Measurements from ENCODE around the gene PARP14. TPM values are rescaled to one million over a fixed set of nuclear protein-coding genes. Genes with fewer than 3 reads are reported as not detected.
"Not testable (repeated sequence)": the region's sequence is repeated elsewhere in the genome, so short reads cannot be mapped to it uniquely, and the experiment has no call there.

Gene PARP14
- total RNA-seq, 1 experiment from 2014 or later, result 17.4 TPM

DNA sequence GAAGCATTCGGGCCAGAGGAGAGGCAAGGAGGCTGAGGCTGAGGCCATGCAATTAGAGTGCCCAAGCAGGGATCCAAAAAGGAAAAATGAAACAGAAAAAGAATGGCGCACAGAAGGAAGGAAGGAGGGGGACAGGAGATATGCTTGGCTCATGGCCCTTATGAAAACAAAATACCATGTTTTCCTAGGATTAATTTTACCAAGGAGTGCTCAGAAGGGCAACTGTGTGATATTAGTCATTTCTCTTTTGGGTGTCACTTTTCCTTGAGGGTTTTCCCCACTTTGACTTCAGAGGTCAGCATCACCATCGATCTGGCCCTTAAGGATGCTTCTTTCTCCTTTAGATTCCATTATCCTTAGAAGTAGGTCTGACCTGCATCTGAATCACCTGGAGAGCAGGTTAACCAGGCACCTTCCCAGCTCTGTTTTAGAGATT is 1.4 kb downstream of the PARP14 start:
- no CpG with 5 or more reads among the region's 3 CpGs for WGBS (ENCODE audit: extremely low coverage, insufficient read length, low lambda C conversion rate)
- no peaks in the 10 kb centered on the region for H4K20me1 ChIP-seq (ENCODE audit: control insufficient read depth, insufficient read depth, insufficient read length)
- no peak overlapping the region for H2BK5ac ChIP-seq (ENCODE audit: insufficient read length, low read length)
- H3K27me3 ChIP-seq (ENCODE audit: insufficient read depth, low read length), result no peaks in the 10 kb centered on the region
- H4K91ac ChIP-seq (ENCODE audit: insufficient read length, low read depth, low read length), result no peak overlapping the region
- H2BK12ac ChIP-seq (ENCODE audit: insufficient read length, low read depth, low read length), result no peak overlapping the region
- Mint-ChIP-seq H3K9me3 (peaks cover 3 to 4% of the 10 kb centered on the region in 2 experiments; a peak in 4 of 5 replicates), H3K27ac (no peak overlapping the region), H3K4me3 (peak overlapping the region; percentile 76 to 83; a peak in 4 of 5 replicates), H3K27me3 (ENCODE audit: low read depth) (peaks cover 5% of the 10 kb centered on the region; the same call in 1 of the 2 replicates), H3K36me3 (ENCODE audit: insufficient read depth in 1 of 3, low read depth in 3 of 3) (peaks cover 0 to 15% (median 2%) of the 10 kb centered on the region in 3 experiments; a peak in 5 of 7 replicates), H3K4me1 (peaks cover 22 to 23% of the 10 kb centered on the region in 2 experiments)
- no peak overlapping the region for H2BK120ac ChIP-seq (ENCODE audit: low read depth, low read length, poor library complexity, severe bottlenecking)
- no peak overlapping the region for H3K9ac ChIP-seq (ENCODE audit: extremely low read depth, insufficient read length, low read length)
- no peak overlapping the region for H3K56ac ChIP-seq (ENCODE audit: insufficient read length, low read depth, low read length)
- H4K5ac ChIP-seq (ENCODE audit: insufficient read length, low read depth, low read length), result no peak overlapping the region
- no peaks in the 10 kb centered on the region for H3K79me2 ChIP-seq (ENCODE audit: insufficient read depth, low read length)
- no peak overlapping the region for H3K23ac ChIP-seq (ENCODE audit: insufficient read length, low read depth, low read length)
- no peak overlapping the region for H2AFZ ChIP-seq (ENCODE audit: low read length)
- TF ChIP-seq, protein P1, sequence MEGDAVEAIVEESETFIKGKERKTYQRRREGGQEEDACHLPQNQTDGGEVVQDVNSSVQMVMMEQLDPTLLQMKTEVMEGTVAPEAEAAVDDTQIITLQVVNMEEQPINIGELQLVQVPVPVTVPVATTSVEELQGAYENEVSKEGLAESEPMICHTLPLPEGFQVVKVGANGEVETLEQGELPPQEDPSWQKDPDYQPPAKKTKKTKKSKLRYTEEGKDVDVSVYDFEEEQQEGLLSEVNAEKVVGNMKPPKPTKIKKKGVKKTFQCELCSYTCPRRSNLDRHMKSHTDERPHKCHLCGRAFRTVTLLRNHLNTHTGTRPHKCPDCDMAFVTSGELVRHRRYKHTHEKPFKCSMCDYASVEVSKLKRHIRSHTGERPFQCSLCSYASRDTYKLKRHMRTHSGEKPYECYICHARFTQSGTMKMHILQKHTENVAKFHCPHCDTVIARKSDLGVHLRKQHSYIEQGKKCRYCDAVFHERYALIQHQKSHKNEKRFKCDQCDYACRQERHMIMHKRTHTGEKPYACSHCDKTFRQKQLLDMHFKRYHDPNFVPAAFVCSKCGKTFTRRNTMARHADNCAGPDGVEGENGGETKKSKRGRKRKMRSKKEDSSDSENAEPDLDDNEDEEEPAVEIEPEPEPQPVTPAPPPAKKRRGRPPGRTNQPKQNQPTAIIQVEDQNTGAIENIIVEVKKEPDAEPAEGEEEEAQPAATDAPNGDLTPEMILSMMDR (conservative IDR thresholded peaks at IDR 0.05), result no peak
- H3K79me1 ChIP-seq (ENCODE audit: insufficient read depth, low read depth, low read length, poor library complexity, severe bottlenecking), result no peaks in the 10 kb centered on the region
- no peak overlapping the region for H4K8ac ChIP-seq (replicated peaks; ENCODE audit: insufficient read length, low read depth, low read length)
- peak overlapping the region; percentile 52 for H3K4me2 ChIP-seq (ENCODE audit: insufficient read depth, insufficient read length, low read length)
- H2BK15ac ChIP-seq (ENCODE audit: low read depth, low read length), result no peak overlapping the region
- peaks cover 17% of the 10 kb centered on the region for H3K23me2 ChIP-seq (ENCODE audit: insufficient read length, low read depth, low read length, poor library complexity, severe bottlenecking)
- H3K18ac ChIP-seq (ENCODE audit: insufficient read length, low read depth, low read length), result no peak overlapping the region
- no peak overlapping the region for H3K4ac ChIP-seq (ENCODE audit: low read depth, low read length)
- no peak for DNase-seq
- H3T11ph ChIP-seq (ENCODE audit: low read length), result no peak overlapping the region
- H3K4me1 ChIP-seq (ENCODE audit: insufficient read depth, low read length), result peaks cover 7% of the 10 kb centered on the region; the same call in 1 of the 2 replicates
- no peak overlapping the region for H2AK5ac ChIP-seq (ENCODE audit: insufficient read length, low read length)
- H3K9me3 ChIP-seq (ENCODE audit: control insufficient read depth, low read depth, low read length), result no peaks in the 10 kb centered on the region
- no peak overlapping the region for H3K27ac ChIP-seq (ENCODE audit: insufficient read length, low read depth, low read length)
- no peak overlapping the region for H3K14ac ChIP-seq (ENCODE audit: insufficient read depth, low read length)
- H2BK20ac ChIP-seq (ENCODE audit: low read depth, low read length, poor library complexity, severe bottlenecking), result no peak overlapping the region

DNA sequence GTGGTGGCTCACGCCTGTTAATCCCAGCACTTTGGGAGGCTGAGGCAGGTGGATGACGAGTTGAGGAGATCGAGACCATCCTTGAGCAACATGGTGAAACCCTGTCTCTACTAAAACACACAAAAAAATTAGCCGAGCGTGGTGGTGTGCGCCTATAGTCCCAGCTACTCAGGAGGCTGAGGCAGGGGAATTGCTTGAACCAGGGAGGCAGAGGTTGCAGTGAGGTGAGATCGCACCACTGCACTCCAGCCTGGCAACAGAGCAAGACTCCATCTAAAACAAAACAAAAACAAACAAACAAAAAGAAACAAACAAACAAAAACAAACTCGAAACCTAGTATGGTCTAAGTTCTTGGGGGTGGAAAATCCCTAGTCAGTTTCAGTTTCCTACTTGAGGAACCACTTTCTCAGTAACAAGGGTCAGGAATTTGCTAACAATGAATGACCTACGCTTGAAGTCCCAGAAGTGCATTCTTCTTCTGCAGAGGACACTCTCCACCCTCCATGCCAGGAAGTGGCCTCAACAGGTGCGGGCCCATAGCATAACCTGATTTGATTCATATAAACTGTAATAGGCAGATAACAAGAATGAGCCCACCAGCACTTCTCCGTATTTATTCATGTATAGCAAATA is 2.3 kb downstream of the PARP14 start:
- H3K23ac ChIP-seq (ENCODE audit: insufficient read length, low read depth, low read length); H3T11ph ChIP-seq (ENCODE audit: low read length); H2BK15ac ChIP-seq (ENCODE audit: low read depth, low read length); H3K4me2 ChIP-seq (ENCODE audit: insufficient read depth, insufficient read length, low read length); H3K27me3 Mint-ChIP-seq (ENCODE audit: low read depth); H4K91ac ChIP-seq (ENCODE audit: insufficient read length, low read depth, low read length); H2BK5ac ChIP-seq (ENCODE audit: insufficient read length, low read length); H2BK12ac ChIP-seq (ENCODE audit: insufficient read length, low read depth, low read length); H4K8ac ChIP-seq (replicated peaks; ENCODE audit: insufficient read length, low read depth, low read length); H3K4me3 Mint-ChIP-seq; H3K79me1 ChIP-seq (ENCODE audit: insufficient read depth, low read depth, low read length, poor library complexity, severe bottlenecking); H3K79me2 ChIP-seq (ENCODE audit: insufficient read depth, low read length); H2AFZ ChIP-seq (ENCODE audit: low read length); H3K18ac ChIP-seq (ENCODE audit: insufficient read length, low read depth, low read length); H3K27me3 ChIP-seq (ENCODE audit: insufficient read depth, low read length); H4K5ac ChIP-seq (ENCODE audit: insufficient read length, low read depth, low read length); H3K4me1 ChIP-seq (ENCODE audit: insufficient read depth, low read length); H2BK20ac ChIP-seq (ENCODE audit: low read depth, low read length, poor library complexity, severe bottlenecking); H3K4ac ChIP-seq (ENCODE audit: low read depth, low read length); H3K9me3 Mint-ChIP-seq; H3K9ac ChIP-seq (ENCODE audit: extremely low read depth, insufficient read length, low read length); H3K9me3 ChIP-seq (ENCODE audit: control insufficient read depth, low read depth, low read length); H3K14ac ChIP-seq (ENCODE audit: insufficient read depth, low read length); H3K27ac Mint-ChIP-seq; H2AK5ac ChIP-seq (ENCODE audit: insufficient read length, low read length); H2BK120ac ChIP-seq (ENCODE audit: low read depth, low read length, poor library complexity, severe bottlenecking); DNase-seq; H3K27ac ChIP-seq (ENCODE audit: insufficient read length, low read depth, low read length); H3K56ac ChIP-seq (ENCODE audit: insufficient read length, low read depth, low read length); H4K20me1 ChIP-seq (ENCODE audit: control insufficient read depth, insufficient read depth, insufficient read length): not testable (repeated sequence)
- no CpG with 5 or more reads among the region's 11 CpGs for WGBS (ENCODE audit: extremely low coverage, insufficient read length, low lambda C conversion rate)
- peaks cover 17% of the 10 kb centered on the region for H3K23me2 ChIP-seq (ENCODE audit: insufficient read length, low read depth, low read length, poor library complexity, severe bottlenecking)
- Mint-ChIP-seq H3K4me1 (peaks cover 22 to 23% of the 10 kb centered on the region in 2 experiments), H3K36me3 (ENCODE audit: insufficient read depth in 1 of 3, low read depth in 3 of 3) (peaks cover under 1 to 22% (median 2%) of the 10 kb centered on the region in 3 experiments; a peak in 5 of 7 replicates)
